Activated T-helper 2 cell treated with anti-CD3 and anti-CD28 coated beads, Interferon-gamma antibody, Interleukin-2, Interleukin-4, amounts not matched to agents 10 μg/mL and 5 μg/mL and 100 μg/mL, durations not matched to agents 14 hours and 24 hours and 36 hours (primary cell): ENCODE results near the gene CR1L. TPM values are rescaled to one million over a fixed set of nuclear protein-coding genes. Genes with fewer than 3 reads are reported as not detected.
A peak's percentile ranks its signal among the peaks of the same experiment; 100 is the strongest.
"Not testable (repeated sequence)": the region's sequence is repeated elsewhere in the genome, so short reads cannot be mapped to it uniquely, and the experiment has no call there.

ENCODE experiments used
- DNase-seq: peaks from one replicate; pipeline ENCODE4 v3.0.0; 2021; ENCODE audit warnings: low spot score
- H3K27ac Mint-ChIP-seq: one replicate; pipeline ENCODE4 v1.8.0; 2021; ENCODE audit warnings: mixed read lengths
- H3K27me3 Mint-ChIP-seq: one replicate; pipeline ENCODE4 v1.8.0; 2021; ENCODE audit warnings: low read depth, mixed read lengths
- H3K36me3 Mint-ChIP-seq: one replicate; pipeline ENCODE4 v1.8.0; 2021; ENCODE audit warnings: low read depth, mixed read lengths
- H3K4me1 Mint-ChIP-seq: one replicate; pipeline ENCODE4 v1.8.0; 2021; ENCODE audit warnings: low read depth, mixed read lengths
- H3K4me3 Mint-ChIP-seq: one replicate; pipeline ENCODE4 v1.8.0; 2021; ENCODE audit warnings: low read depth, mild to moderate bottlenecking, moderate library complexity, mixed read lengths
- H3K9me3 Mint-ChIP-seq: one replicate; pipeline ENCODE4 v1.8.0; 2021; ENCODE audit warnings: mixed read lengths
- intact Hi-C: fragments of 100-400 bp; cut with micrococcal nuclease; formaldehyde crosslinking; loops from one replicate; pipeline ENCODE4 v1.15.1; 2023
- total RNA-seq: library from RNA; stranded (reverse); gene quantifications from 2 replicates; pipeline ENCODE4 v1.2.3, GENCODE V29; 2022

Gene CR1L
- total RNA-seq, 1 donor from 2014 or later = not detected

GRCh38 chr1:207633226-207633625 is 11.7 kb upstream of the CR1L start:
- intact Hi-C loops = no loop called here

GRCh38 chr1:207633699-207634289 is 11.1 kb upstream of the CR1L start:
- H3K4me1 Mint-ChIP-seq, intact Hi-C loops, DNase-seq, H3K4me3 Mint-ChIP-seq, H3K9me3 Mint-ChIP-seq, H3K27ac Mint-ChIP-seq, H3K36me3 Mint-ChIP-seq: not testable (repeated sequence)
- H3K27me3 Mint-ChIP-seq = peaks cover 19% of the 10 kb centered on the region

More at GRCh38 chr1:207633226-207633625, 11.7 kb upstream of the CR1L start:
- Mint-ChIP-seq H3K27ac (no peak overlapping the region), H3K4me1 (no peaks in the 10 kb centered on the region), H3K36me3 (no peaks in the 10 kb centered on the region), H3K9me3 (no peaks in the 10 kb centered on the region), H3K4me3 (no peak overlapping the region), H3K27me3 (peaks cover 15% of the 10 kb centered on the region)
- DNase-seq = no peak

- DNase-seq, H3K36me3 Mint-ChIP-seq, intact Hi-C loops, H3K27ac Mint-ChIP-seq, H3K9me3 Mint-ChIP-seq, H3K4me3 Mint-ChIP-seq, H3K4me1 Mint-ChIP-seq: not testable (repeated sequence)
- peaks cover 19% of the 10 kb centered on the region for H3K27me3 Mint-ChIP-seq
Observed at GRCh38 chr1:207634293-207634692, 10.6 kb upstream of the CR1L start.

- H3K4me1 Mint-ChIP-seq, H3K4me3 Mint-ChIP-seq, DNase-seq, H3K27ac Mint-ChIP-seq, H3K36me3 Mint-ChIP-seq, H3K9me3 Mint-ChIP-seq, intact Hi-C loops: not testable (repeated sequence)
- peaks cover 22% of the 10 kb centered on the region for H3K27me3 Mint-ChIP-seq
Observed at GRCh38 chr1:207635569-207636186, 9.3 kb upstream of the CR1L start.

- H3K27me3 Mint-ChIP-seq = peaks cover 39% of the 10 kb centered on the region
- H3K27ac Mint-ChIP-seq, H3K36me3 Mint-ChIP-seq, intact Hi-C loops, H3K9me3 Mint-ChIP-seq, DNase-seq, H3K4me3 Mint-ChIP-seq, H3K4me1 Mint-ChIP-seq: not testable (repeated sequence)
Observed at GRCh38 chr1:207638487-207639145, 6.3 kb upstream of the CR1L start.

GRCh38 chr1:207639362-207639761 is 5.6 kb upstream of the CR1L start:
- not testable (repeated sequence) for DNase-seq

GRCh38 chr1:207644166-207644851 is 624 bp upstream of the CR1L start:
- Mint-ChIP-seq H3K4me1 (peaks cover 7% of the 10 kb centered on the region), H3K4me3 (peak overlapping the region; percentile 62), H3K36me3 (no peaks in the 10 kb centered on the region), H3K9me3 (no peaks in the 10 kb centered on the region), H3K27ac (no peak overlapping the region), H3K27me3 (peaks cover 51% of the 10 kb centered on the region)
- DNase-seq = no peak
- intact Hi-C loops = no loop called here

More at GRCh38 chr1:207639362-207639761, 5.6 kb upstream of the CR1L start:
- intact Hi-C loops, H3K9me3 Mint-ChIP-seq, H3K4me3 Mint-ChIP-seq, H3K36me3 Mint-ChIP-seq, H3K4me1 Mint-ChIP-seq, H3K27ac Mint-ChIP-seq: not testable (repeated sequence)
- peaks cover 42% of the 10 kb centered on the region for H3K27me3 Mint-ChIP-seq

GRCh38 chr1:207645635-207646081 is 725 bp downstream of the CR1L start:
- no peaks in the 10 kb centered on the region for H3K36me3 Mint-ChIP-seq
- intact Hi-C loops = no loop called here
- H3K4me3 Mint-ChIP-seq = no peak overlapping the region
- H3K27ac Mint-ChIP-seq = no peak overlapping the region
- no peak for DNase-seq
- peaks cover 7% of the 10 kb centered on the region for H3K4me1 Mint-ChIP-seq
- H3K9me3 Mint-ChIP-seq = no peaks in the 10 kb centered on the region
- peaks cover 51% of the 10 kb centered on the region for H3K27me3 Mint-ChIP-seq

- H3K27me3 Mint-ChIP-seq = peaks cover 47% of the 10 kb centered on the region
- no peak for DNase-seq
- intact Hi-C loops = no loop called here
- H3K4me3 Mint-ChIP-seq = no peak overlapping the region
- peaks cover 7% of the 10 kb centered on the region for H3K4me1 Mint-ChIP-seq
- H3K9me3 Mint-ChIP-seq = no peaks in the 10 kb centered on the region
- H3K36me3 Mint-ChIP-seq = no peaks in the 10 kb centered on the region
- no peak overlapping the region for H3K27ac Mint-ChIP-seq
Observed at GRCh38 chr1:207646171-207646570, 1.2 kb downstream of the CR1L start.

- peaks cover 7% of the 10 kb centered on the region for H3K4me1 Mint-ChIP-seq
- H3K27ac Mint-ChIP-seq = no peak overlapping the region
- H3K4me3 Mint-ChIP-seq = no peak overlapping the region
- intact Hi-C loops = no loop called here
- DNase-seq = no peak
- no peaks in the 10 kb centered on the region for H3K36me3 Mint-ChIP-seq
- H3K9me3 Mint-ChIP-seq = no peaks in the 10 kb centered on the region
- peaks cover 44% of the 10 kb centered on the region for H3K27me3 Mint-ChIP-seq
Observed at GRCh38 chr1:207646944-207647579, 2.1 kb downstream of the CR1L start.

- no peaks in the 10 kb centered on the region for H3K9me3 Mint-ChIP-seq
- intact Hi-C loops = no loop called here
- no peak overlapping the region for H3K4me3 Mint-ChIP-seq
- H3K4me1 Mint-ChIP-seq = peaks cover 7% of the 10 kb centered on the region
- no peaks in the 10 kb centered on the region for H3K36me3 Mint-ChIP-seq
- H3K27me3 Mint-ChIP-seq = peaks cover 42% of the 10 kb centered on the region
- no peak for DNase-seq
- no peak overlapping the region for H3K27ac Mint-ChIP-seq
Observed at GRCh38 chr1:207647671-207648333, 2.9 kb downstream of the CR1L start.
